ENCODE measurements around the gene ERICH6. TPM values are rescaled to one million over a fixed set of nuclear protein-coding genes. Genes with fewer than 3 reads are reported as not detected.

The ERICH6 gene
- total and polyA plus RNA-seq, 2 experiments from 2014 or later: 0.32 TPM; not detected in 1

DNA sequence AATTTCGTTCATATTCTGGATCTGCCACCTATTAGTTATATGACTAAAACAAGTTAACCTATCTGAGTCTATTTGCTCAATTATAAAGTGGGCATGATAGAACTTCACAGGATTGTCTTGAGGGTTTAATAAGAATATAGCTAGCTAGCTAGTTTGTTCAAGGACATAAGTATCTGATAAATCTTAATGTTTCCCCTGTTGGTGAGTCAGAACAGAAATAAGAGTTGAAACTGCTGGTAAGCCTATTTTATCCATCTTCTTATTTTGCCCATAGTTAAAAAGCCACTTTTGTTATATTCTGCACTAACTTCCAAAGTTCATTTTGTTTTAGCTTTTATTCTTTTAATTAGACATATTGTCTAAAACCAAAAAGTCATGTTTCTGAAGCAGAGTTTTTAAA is 91.2 kb downstream of the ERICH6 start (continued):
- TF ChIP-seq, protein P1, sequence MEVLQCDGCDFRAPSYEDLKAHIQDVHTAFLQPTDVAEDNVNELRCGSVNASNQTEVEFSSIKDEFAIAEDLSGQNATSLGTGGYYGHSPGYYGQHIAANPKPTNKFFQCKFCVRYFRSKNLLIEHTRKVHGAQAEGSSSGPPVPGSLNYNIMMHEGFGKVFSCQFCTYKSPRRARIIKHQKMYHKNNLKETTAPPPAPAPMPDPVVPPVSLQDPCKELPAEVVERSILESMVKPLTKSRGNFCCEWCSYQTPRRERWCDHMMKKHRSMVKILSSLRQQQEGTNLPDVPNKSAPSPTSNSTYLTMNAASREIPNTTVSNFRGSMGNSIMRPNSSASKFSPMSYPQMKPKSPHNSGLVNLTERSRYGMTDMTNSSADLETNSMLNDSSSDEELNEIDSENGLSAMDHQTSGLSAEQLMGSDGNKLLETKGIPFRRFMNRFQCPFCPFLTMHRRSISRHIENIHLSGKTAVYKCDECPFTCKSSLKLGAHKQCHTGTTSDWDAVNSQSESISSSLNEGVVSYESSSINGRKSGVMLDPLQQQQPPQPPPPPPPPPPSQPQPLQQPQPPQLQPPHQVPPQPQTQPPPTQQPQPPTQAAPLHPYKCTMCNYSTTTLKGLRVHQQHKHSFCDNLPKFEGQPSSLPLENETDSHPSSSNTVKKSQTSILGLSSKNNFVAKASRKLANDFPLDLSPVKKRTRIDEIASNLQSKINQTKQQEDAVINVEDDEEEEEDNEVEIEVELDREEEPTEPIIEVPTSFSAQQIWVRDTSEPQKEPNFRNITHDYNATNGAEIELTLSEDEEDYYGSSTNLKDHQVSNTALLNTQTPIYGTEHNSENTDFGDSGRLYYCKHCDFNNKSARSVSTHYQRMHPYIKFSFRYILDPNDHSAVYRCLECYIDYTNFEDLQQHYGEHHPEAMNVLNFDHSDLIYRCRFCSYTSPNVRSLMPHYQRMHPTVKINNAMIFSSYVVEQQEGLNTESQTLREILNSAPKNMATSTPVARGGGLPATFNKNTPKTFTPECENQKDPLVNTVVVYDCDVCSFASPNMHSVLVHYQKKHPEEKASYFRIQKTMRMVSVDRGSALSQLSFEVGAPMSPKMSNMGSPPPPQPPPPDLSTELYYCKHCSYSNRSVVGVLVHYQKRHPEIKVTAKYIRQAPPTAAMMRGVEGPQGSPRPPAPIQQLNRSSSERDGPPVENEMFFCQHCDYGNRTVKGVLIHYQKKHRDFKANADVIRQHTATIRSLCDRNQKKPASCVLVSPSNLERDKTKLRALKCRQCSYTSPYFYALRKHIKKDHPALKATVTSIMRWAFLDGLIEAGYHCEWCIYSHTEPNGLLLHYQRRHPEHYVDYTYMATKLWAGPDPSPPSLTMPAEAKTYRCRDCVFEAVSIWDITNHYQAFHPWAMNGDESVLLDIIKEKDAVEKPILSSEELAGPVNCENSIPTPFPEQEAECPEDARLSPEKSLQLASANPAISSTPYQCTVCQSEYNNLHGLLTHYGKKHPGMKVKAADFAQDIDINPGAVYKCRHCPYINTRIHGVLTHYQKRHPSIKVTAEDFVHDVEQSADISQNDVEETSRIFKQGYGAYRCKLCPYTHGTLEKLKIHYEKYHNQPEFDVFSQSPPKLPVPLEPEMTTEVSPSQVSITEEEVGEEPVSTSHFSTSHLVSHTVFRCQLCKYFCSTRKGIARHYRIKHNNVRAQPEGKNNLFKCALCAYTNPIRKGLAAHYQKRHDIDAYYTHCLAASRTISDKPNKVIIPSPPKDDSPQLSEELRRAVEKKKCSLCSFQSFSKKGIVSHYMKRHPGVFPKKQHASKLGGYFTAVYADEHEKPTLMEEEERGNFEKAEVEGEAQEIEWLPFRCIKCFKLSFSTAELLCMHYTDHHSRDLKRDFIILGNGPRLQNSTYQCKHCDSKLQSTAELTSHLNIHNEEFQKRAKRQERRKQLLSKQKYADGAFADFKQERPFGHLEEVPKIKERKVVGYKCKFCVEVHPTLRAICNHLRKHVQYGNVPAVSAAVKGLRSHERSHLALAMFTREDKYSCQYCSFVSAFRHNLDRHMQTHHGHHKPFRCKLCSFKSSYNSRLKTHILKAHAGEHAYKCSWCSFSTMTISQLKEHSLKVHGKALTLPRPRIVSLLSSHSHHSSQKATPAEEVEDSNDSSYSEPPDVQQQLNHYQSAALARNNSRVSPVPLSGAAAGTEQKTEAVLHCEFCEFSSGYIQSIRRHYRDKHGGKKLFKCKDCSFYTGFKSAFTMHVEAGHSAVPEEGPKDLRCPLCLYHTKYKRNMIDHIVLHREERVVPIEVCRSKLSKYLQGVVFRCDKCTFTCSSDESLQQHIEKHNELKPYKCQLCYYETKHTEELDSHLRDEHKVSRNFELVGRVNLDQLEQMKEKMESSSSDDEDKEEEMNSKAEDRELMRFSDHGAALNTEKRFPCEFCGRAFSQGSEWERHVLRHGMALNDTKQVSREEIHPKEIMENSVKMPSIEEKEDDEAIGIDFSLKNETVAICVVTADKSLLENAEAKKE (CRISPR knock-in tag; IDR thresholded peaks at IDR 0.05): no peak

DNA sequence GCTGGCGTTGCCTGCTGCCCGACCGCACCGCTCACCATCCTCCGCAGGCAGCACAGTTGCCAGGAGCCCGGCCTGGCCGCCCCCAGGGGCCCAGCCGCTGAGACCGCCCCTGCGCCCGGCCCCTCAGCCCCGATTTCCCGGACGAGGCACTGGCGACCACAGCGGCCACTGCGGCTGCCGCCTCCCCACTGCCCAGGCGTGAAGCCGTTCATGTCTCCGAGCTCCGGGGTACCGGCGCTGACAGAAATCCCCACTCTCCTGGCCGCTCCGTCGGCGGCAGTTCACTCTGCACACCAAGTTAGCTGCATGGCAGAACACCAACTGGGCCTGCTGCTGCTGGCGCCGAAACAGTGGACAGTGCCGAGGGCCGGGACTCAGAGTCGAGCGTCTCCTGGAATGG is 92.1 kb downstream of the ERICH6 start:
- H3F3A ChIP-seq (replicated peaks; ENCODE audit: low read depth): no peaks in the 10 kb centered on the region
- H3K36me3 Mint-ChIP-seq (ENCODE audit: low read depth): peaks cover 52% of the 10 kb centered on the region
- peaks cover 25% of the 10 kb centered on the region for H3K4me1 Mint-ChIP-seq
- H4K20me1 ChIP-seq (replicated peaks; ENCODE audit: insufficient read depth): 0 out of 2 replicates have a peak, but pooled peaks cover 13% of the 10 kb centered on the region
- H3K27ac Mint-ChIP-seq: no peak overlapping the region
- H3K4me3 Mint-ChIP-seq: no peak overlapping the region
- H3K4me3 ChIP-seq: no peak overlapping the region
- H3K79me2 ChIP-seq (replicated peaks; ENCODE audit: insufficient read depth): peaks cover 90% of the 10 kb centered on the region
- H3K4me2 ChIP-seq: no peak overlapping the region
- no peak overlapping the region for H3K27ac ChIP-seq (ENCODE audit: low read depth)
- no peaks in the 10 kb centered on the region for H3K36me3 ChIP-seq (ENCODE audit: insufficient read depth)
- H3K27me3 Mint-ChIP-seq (ENCODE audit: insufficient read depth, low read depth, poor library complexity): peaks cover 2% of the 10 kb centered on the region
- ATAC-seq (peak; percentile 28; the same call in 1 of the 3 replicates), DNase-seq (ENCODE audit: low spot score) (no peak)
- peaks cover 1% of the 10 kb centered on the region; the same call in 1 of the 3 replicates for H3K9me3 Mint-ChIP-seq
- H2AFZ ChIP-seq: no peak overlapping the region
- H3K27me3 ChIP-seq (ENCODE audit: insufficient read depth): no peaks in the 10 kb centered on the region
- H3K9me2 ChIP-seq (ENCODE audit: insufficient read depth): no peaks in the 10 kb centered on the region
- H3K4me1 ChIP-seq (ENCODE audit: insufficient read depth): peaks cover 13% of the 10 kb centered on the region
- TF ChIP-seq EZH2phosphoT487 (IDR thresholded peaks at IDR 0.05; ENCODE audit: unreplicated experiment) (no peak), JUNB (IDR thresholded peaks at IDR 0.05; ENCODE audit: unreplicated experiment) (no peak), EZH2 (IDR thresholded peaks at IDR 0.05; ENCODE audit: low read depth, unreplicated experiment) (no peak), POLR2AphosphoS5 (IDR thresholded peaks at IDR 0.05; ENCODE audit: low read depth) (no peak)
- TF ChIP-seq, protein P2, sequence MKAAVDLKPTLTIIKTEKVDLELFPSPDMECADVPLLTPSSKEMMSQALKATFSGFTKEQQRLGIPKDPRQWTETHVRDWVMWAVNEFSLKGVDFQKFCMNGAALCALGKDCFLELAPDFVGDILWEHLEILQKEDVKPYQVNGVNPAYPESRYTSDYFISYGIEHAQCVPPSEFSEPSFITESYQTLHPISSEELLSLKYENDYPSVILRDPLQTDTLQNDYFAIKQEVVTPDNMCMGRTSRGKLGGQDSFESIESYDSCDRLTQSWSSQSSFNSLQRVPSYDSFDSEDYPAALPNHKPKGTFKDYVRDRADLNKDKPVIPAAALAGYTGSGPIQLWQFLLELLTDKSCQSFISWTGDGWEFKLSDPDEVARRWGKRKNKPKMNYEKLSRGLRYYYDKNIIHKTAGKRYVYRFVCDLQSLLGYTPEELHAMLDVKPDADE (IDR thresholded peaks at IDR 0.05): no peak
- TF ChIP-seq, protein P3, sequence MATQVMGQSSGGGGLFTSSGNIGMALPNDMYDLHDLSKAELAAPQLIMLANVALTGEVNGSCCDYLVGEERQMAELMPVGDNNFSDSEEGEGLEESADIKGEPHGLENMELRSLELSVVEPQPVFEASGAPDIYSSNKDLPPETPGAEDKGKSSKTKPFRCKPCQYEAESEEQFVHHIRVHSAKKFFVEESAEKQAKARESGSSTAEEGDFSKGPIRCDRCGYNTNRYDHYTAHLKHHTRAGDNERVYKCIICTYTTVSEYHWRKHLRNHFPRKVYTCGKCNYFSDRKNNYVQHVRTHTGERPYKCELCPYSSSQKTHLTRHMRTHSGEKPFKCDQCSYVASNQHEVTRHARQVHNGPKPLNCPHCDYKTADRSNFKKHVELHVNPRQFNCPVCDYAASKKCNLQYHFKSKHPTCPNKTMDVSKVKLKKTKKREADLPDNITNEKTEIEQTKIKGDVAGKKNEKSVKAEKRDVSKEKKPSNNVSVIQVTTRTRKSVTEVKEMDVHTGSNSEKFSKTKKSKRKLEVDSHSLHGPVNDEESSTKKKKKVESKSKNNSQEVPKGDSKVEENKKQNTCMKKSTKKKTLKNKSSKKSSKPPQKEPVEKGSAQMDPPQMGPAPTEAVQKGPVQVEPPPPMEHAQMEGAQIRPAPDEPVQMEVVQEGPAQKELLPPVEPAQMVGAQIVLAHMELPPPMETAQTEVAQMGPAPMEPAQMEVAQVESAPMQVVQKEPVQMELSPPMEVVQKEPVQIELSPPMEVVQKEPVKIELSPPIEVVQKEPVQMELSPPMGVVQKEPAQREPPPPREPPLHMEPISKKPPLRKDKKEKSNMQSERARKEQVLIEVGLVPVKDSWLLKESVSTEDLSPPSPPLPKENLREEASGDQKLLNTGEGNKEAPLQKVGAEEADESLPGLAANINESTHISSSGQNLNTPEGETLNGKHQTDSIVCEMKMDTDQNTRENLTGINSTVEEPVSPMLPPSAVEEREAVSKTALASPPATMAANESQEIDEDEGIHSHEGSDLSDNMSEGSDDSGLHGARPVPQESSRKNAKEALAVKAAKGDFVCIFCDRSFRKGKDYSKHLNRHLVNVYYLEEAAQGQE (IDR thresholded peaks at IDR 0.05; ENCODE audit: unreplicated experiment): no peak
- TF ChIP-seq, protein P4, sequence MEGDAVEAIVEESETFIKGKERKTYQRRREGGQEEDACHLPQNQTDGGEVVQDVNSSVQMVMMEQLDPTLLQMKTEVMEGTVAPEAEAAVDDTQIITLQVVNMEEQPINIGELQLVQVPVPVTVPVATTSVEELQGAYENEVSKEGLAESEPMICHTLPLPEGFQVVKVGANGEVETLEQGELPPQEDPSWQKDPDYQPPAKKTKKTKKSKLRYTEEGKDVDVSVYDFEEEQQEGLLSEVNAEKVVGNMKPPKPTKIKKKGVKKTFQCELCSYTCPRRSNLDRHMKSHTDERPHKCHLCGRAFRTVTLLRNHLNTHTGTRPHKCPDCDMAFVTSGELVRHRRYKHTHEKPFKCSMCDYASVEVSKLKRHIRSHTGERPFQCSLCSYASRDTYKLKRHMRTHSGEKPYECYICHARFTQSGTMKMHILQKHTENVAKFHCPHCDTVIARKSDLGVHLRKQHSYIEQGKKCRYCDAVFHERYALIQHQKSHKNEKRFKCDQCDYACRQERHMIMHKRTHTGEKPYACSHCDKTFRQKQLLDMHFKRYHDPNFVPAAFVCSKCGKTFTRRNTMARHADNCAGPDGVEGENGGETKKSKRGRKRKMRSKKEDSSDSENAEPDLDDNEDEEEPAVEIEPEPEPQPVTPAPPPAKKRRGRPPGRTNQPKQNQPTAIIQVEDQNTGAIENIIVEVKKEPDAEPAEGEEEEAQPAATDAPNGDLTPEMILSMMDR (conservative IDR thresholded peaks at IDR 0.05; ENCODE audit: low read depth in 2 of 2): no peak
